Fibroblast of lung (primary cell): ENCODE data around the gene DLGAP1. TPM values are rescaled to one million over a fixed set of nuclear protein-coding genes. Genes with fewer than 3 reads are reported as not detected.

ENCODE experiments used
- DNase-seq, 2 donors: peaks; one replicate each; pipeline versions ENCODE4 v3.0.0 to v3.0.0-alpha.2; 2010; ENCODE audit warnings: low read depth in 2 of 2
- H2AFZ ChIP-seq: 2 replicates; pipeline ENCODE4 v1.5.1; 2012; ENCODE audit warnings: low read length, control low read depth, inconsistent platforms
- H3K27ac ChIP-seq: 2 replicates; pipeline ENCODE4 v1.5.1; 2011; ENCODE audit warnings: low read length, control low read depth; ENCODE audit not compliant: insufficient read depth
- H3K27me3 ChIP-seq: 2 replicates; pipeline ENCODE4 v1.5.1; 2011; ENCODE audit warnings: mild to moderate bottlenecking, low read length; ENCODE audit not compliant: control insufficient read depth, insufficient read depth
- H3K36me3 ChIP-seq: 2 replicates; pipeline ENCODE4 v1.5.1; 2011; ENCODE audit warnings: low read length; ENCODE audit not compliant: control insufficient read depth, insufficient read depth
- H3K4me1 ChIP-seq: 2 replicates; pipeline ENCODE4 v1.5.1; 2011; ENCODE audit warnings: low read length; ENCODE audit not compliant: control insufficient read depth, insufficient read depth; ENCODE audit errors: extremely low read depth
- H3K4me2 ChIP-seq: 2 replicates; pipeline ENCODE4 v1.5.1; 2011; ENCODE audit warnings: low read length, control low read depth; ENCODE audit not compliant: insufficient read depth; ENCODE audit errors: extremely low read depth
- H3K4me3 ChIP-seq, 4 experiments: fragments of 200-600 bp in 1 of 4; sonication (generic) in 1 of 4; replicated peaks in 1 of 4; 2 replicates each; pipeline ENCODE4 v1.5.1; 2011 to 2016; ENCODE audit warnings: low read length in 4 of 4, low read depth in 3 of 4, mild to moderate bottlenecking in 3 of 4, control low read depth in 2 of 4, inconsistent platforms in 1 of 4, mixed read lengths in 1 of 4; ENCODE audit not compliant: insufficient read depth in 1 of 4; ENCODE audit errors: control extremely low read depth in 1 of 4
- H3K79me2 ChIP-seq: 2 replicates; pipeline ENCODE4 v1.5.1; 2012; ENCODE audit warnings: mild to moderate bottlenecking, low read length, inconsistent platforms; ENCODE audit not compliant: control insufficient read depth, insufficient read depth
- H3K9ac ChIP-seq: 2 replicates; pipeline ENCODE4 v1.5.1; 2011; ENCODE audit warnings: mild to moderate bottlenecking, low read length, control low read depth; ENCODE audit not compliant: insufficient read depth
- H3K9me3 ChIP-seq: 2 replicates; pipeline ENCODE4 v1.5.1; 2012; ENCODE audit warnings: low read depth, low read length; ENCODE audit not compliant: control insufficient read depth, insufficient read depth
- H4K20me1 ChIP-seq: 2 replicates; pipeline ENCODE4 v1.5.1; 2011; ENCODE audit warnings: low read length; ENCODE audit not compliant: control insufficient read depth, insufficient read depth; ENCODE audit errors: extremely low read depth
- EZH2 ChIP-seq: IDR thresholded peaks from 2 replicates; pipeline ENCODE4 v1.5.1; 2012; ENCODE audit warnings: low read length, control low read depth, mild to moderate bottlenecking; ENCODE audit errors: missing control alignments
- polyA plus RNA-seq, 2 donors: library from polyadenylated mRNA; depleted of rRNA in 1 of 2; stranded (reverse) in 1 of 2; unstranded in 1 of 2; fragments of >200 nt; gene quantifications; 2 replicates each; pipeline ENCODE4 v1.2.1, GENCODE V29; 2011 to 2012; ENCODE audit warnings: missing spikeins in 1 of 2
- total RNA-seq: library from RNA; depleted of rRNA; stranded (reverse); fragments of >200 nt; gene quantifications from 2 replicates; pipeline ENCODE4 v1.2.1, GENCODE V29; 2014
- TF ChIP-seq, protein P1 (sequence below), 2 donors: IDR thresholded peaks in 1 of 2; conservative IDR thresholded peaks in 1 of 2; 1 replicate in 1 of 2; 2 replicates in 1 of 2; pipeline ENCODE4 v1.5.1; 2011 to 2012; ENCODE audit warnings: low read length in 2 of 2, control low read depth in 1 of 2, inconsistent platforms in 1 of 2, low read depth in 1 of 2, mild to moderate bottlenecking in 1 of 2

DLGAP1 gene
- total and polyA plus RNA-seq, 2 donors (not counting 1 experiment from before 2014, with no cell fraction given) = 0.16 to 0.17 TPM

DNA sequence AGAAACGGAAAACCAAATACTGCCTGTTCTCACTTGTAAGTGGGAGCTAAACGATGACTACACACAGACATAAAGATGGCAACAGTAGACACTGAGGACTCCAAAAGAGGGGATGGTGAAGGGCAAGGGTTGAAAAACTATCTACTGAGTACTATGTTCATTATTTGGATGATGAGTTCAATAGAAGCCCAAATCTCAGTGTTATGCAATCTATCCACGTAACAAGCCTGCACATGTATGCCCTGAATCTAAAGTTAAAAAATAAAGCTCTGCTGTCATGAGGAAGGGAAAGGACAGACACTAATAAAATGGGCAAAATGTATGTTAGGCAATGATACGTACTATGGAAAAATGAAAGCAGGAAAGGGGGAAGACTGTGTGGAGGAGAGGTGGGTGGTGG is 629.1 kb downstream of the DLGAP1 start:
- no peaks in the 10 kb centered on the region for H3K4me1 ChIP-seq
- TF ChIP-seq, protein P1, sequence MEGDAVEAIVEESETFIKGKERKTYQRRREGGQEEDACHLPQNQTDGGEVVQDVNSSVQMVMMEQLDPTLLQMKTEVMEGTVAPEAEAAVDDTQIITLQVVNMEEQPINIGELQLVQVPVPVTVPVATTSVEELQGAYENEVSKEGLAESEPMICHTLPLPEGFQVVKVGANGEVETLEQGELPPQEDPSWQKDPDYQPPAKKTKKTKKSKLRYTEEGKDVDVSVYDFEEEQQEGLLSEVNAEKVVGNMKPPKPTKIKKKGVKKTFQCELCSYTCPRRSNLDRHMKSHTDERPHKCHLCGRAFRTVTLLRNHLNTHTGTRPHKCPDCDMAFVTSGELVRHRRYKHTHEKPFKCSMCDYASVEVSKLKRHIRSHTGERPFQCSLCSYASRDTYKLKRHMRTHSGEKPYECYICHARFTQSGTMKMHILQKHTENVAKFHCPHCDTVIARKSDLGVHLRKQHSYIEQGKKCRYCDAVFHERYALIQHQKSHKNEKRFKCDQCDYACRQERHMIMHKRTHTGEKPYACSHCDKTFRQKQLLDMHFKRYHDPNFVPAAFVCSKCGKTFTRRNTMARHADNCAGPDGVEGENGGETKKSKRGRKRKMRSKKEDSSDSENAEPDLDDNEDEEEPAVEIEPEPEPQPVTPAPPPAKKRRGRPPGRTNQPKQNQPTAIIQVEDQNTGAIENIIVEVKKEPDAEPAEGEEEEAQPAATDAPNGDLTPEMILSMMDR (conservative IDR thresholded peaks at IDR 0.05 in 1 of 2, IDR thresholded peaks at IDR 0.05 in 1 of 2; ENCODE audit: low read depth in 1 of 2, low read length in 2 of 2) = no peak
- TF ChIP-seq EZH2 = no peak
- no peak for DNase-seq
- H3K9me3 ChIP-seq = no peaks in the 10 kb centered on the region
- H2AFZ ChIP-seq = no peak overlapping the region
- H3K79me2 ChIP-seq = no peaks in the 10 kb centered on the region
- no peak overlapping the region for H3K27ac ChIP-seq
- H3K4me3 ChIP-seq = no peak overlapping the region
- H3K27me3 ChIP-seq = no peaks in the 10 kb centered on the region
- H3K36me3 ChIP-seq = no peaks in the 10 kb centered on the region
- H3K4me2 ChIP-seq = no peak overlapping the region
- no peaks in the 10 kb centered on the region for H4K20me1 ChIP-seq
- no peak overlapping the region for H3K9ac ChIP-seq

- Histone ChIP-seq H3K9me3 (no peaks in the 10 kb centered on the region), H2AFZ (no peak overlapping the region), H3K36me3 (no peaks in the 10 kb centered on the region), H4K20me1 (no peaks in the 10 kb centered on the region), H3K79me2 (no peaks in the 10 kb centered on the region), H3K4me3 (no peak overlapping the region), H3K27me3 (no peaks in the 10 kb centered on the region), H3K27ac (no peak overlapping the region), H3K4me2 (no peak overlapping the region), H3K9ac (no peak overlapping the region), H3K4me1 (no peaks in the 10 kb centered on the region)
- TF ChIP-seq, protein P1 (conservative IDR thresholded peaks at IDR 0.05 in 1 of 2, IDR thresholded peaks at IDR 0.05 in 1 of 2; ENCODE audit: low read depth in 1 of 2, low read length in 2 of 2) = no peak
- no peak for TF ChIP-seq EZH2
- DNase-seq = no peak
Measured at GRCh38 chr18:3824101-3824500, 631.0 kb downstream of the DLGAP1 start.

GRCh38 chr18:3823073-3823472 is 632.0 kb downstream of the DLGAP1 start:
- Histone ChIP-seq H3K9me3 (no peaks in the 10 kb centered on the region), H3K4me3 (no peak overlapping the region), H3K4me2 (no peak overlapping the region), H3K27ac (no peak overlapping the region), H3K27me3 (no peaks in the 10 kb centered on the region), H3K79me2 (no peaks in the 10 kb centered on the region), H3K4me1 (no peaks in the 10 kb centered on the region), H4K20me1 (no peaks in the 10 kb centered on the region), H3K9ac (no peak overlapping the region), H3K36me3 (no peaks in the 10 kb centered on the region), H2AFZ (no peak overlapping the region)
- DNase-seq = no peak
- TF ChIP-seq, protein P1 (conservative IDR thresholded peaks at IDR 0.05 in 1 of 2, IDR thresholded peaks at IDR 0.05 in 1 of 2; ENCODE audit: low read depth in 1 of 2, low read length in 2 of 2) = no peak
- TF ChIP-seq EZH2 = no peak
